Brain pericyte (primary cell): Measurements from ENCODE around the gene RUSC1.
"Not testable (repeated sequence)": the region's sequence is repeated elsewhere in the genome, so short reads cannot be mapped to it uniquely, and the experiment has no call there.

Source experiments
- DNase-seq: peaks from one replicate; pipeline ENCODE4 v3.0.0-alpha.2; 2012; ENCODE audit warnings: low read depth, low spot score

RUSC1 gene

GRCh38 chr1:155322953-155323728, 2.4 kb downstream of the RUSC1 start:
- peak; percentile 80 for DNase-seq

GRCh38 chr1:155323729-155324036, 3.0 kb downstream of the RUSC1 start:
- peak; percentile 80 for DNase-seq

- peak; percentile 75 for DNase-seq
Observed at GRCh38 chr1:155324037-155324716, 3.5 kb downstream of the RUSC1 start.

GRCh38 chr1:155324717-155325602, 4.3 kb downstream of the RUSC1 start:
- DNase-seq = no peak

GRCh38 chr1:155325603-155325893, 4.9 kb downstream of the RUSC1 start:
- DNase-seq = no peak

- no peak for DNase-seq
Observed at GRCh38 chr1:155326020-155326526, 5.4 kb downstream of the RUSC1 start.

GRCh38 chr1:155326631-155327037, 5.9 kb downstream of the RUSC1 start:
- no peak for DNase-seq

- no peak for DNase-seq
Observed at GRCh38 chr1:155327981-155328380, 7.3 kb downstream of the RUSC1 start.

GRCh38 chr1:155328856-155329255, 8.2 kb downstream of the RUSC1 start:
- not testable (repeated sequence) for DNase-seq

GRCh38 chr1:155329980-155330598, 9.4 kb downstream of the RUSC1 start:
- DNase-seq = no peak

- no peak for DNase-seq
Observed at GRCh38 chr1:155334962-155335361, 14.3 kb downstream of the RUSC1 start.

GRCh38 chr1:155339515-155340097, 18.9 kb downstream of the RUSC1 start:
- no peak for DNase-seq

- no peak for DNase-seq
Observed at GRCh38 chr1:155342842-155343241, 22.1 kb downstream of the RUSC1 start.

GRCh38 chr1:155352631-155353030, 31.9 kb downstream of the RUSC1 start:
- DNase-seq = no peak

GRCh38 chr1:155360051-155360450, 39.4 kb downstream of the RUSC1 start:
- no peak for DNase-seq

- DNase-seq = no peak
Observed at GRCh38 chr1:155379180-155379579, 58.5 kb downstream of the RUSC1 start.

GRCh38 chr1:155379631-155380090, 59.0 kb downstream of the RUSC1 start:
- DNase-seq = peak; percentile 67
